Type B pancreatic cell (in vitro differentiated cells): ENCODE measurements around the gene SEMA4D. TPM values are rescaled to one million over a fixed set of nuclear protein-coding genes. Genes with fewer than 3 reads are reported as not detected.

ENCODE experiments used
- DNase-seq: peaks from one replicate; pipeline ENCODE4 v3.0.0; 2021; ENCODE audit warnings: mixed read lengths; ENCODE audit not compliant: unreplicated experiment; ENCODE audit errors: extremely low spot score
- H3K27ac Mint-ChIP-seq: 2 replicates; pipeline ENCODE4 v1.8.0; 2021; ENCODE audit warnings: mild to moderate bottlenecking, mixed read lengths
- H3K27me3 Mint-ChIP-seq: 2 replicates; pipeline ENCODE4 v1.8.0; 2021; ENCODE audit warnings: mixed read lengths
- H3K36me3 Mint-ChIP-seq: 2 replicates; pipeline ENCODE4 v1.8.0; 2021; ENCODE audit warnings: mixed read lengths
- H3K4me1 Mint-ChIP-seq: one replicate; pipeline ENCODE4 v1.8.0; 2021; ENCODE audit warnings: mixed read lengths; ENCODE audit not compliant: unreplicated experiment
- H3K4me3 Mint-ChIP-seq: 2 replicates; pipeline ENCODE4 v1.8.0; 2021; ENCODE audit warnings: mild to moderate bottlenecking, mixed read lengths
- H3K9me3 Mint-ChIP-seq: 2 replicates; pipeline ENCODE4 v1.8.0; 2021; ENCODE audit warnings: mixed read lengths
- total RNA-seq: library from RNA; stranded (reverse); gene quantifications from 2 replicates; pipeline ENCODE4 v1.2.1, GENCODE V29; 2021; ENCODE audit warnings: low replicate concordance
- TF ChIP-seq, protein P1 (sequence below): fragments of 200-600 bp; sonication (generic); conservative IDR thresholded peaks from 2 replicates; pipeline ENCODE4 v1.5.0; 2021; ENCODE audit warnings: antibody characterized with exemption, mild to moderate bottlenecking

Gene SEMA4D
- total RNA-seq, 1 donor from 2014 or later = 32.3 TPM

DNA sequence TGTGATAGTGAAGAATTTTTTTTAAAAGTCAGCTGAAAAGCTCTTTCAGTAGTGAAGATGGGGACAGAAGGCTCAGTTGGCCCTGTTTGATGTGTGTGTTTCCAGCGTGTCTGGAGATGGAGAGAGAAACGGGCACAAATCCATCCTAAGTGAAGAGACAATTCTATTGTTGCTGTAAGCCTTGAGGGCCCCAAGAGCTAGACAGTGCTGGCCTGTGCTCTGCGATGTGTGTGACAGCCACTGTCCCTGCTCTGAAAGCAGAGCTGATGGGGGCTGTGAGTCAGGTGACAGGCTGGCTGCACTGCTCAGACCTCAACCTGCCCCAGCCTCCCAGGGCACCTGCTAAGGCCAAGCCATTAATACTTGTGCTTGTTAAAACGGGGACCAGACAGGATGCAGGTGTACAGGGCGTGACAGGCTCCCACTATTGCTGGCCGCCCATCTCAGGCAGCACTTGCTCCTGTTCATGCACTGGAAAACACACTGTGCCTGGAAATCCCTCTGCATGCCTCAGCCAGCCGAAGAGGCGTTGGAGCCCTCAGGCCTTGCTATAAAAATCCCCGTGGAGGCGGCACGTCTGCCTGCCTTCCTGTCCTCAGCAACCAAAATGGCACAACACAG lies 44.6 kb upstream of the SEMA4D start:
- peaks cover 7% of the 10 kb centered on the region for H3K9me3 Mint-ChIP-seq
- H3K4me3 Mint-ChIP-seq = no peak overlapping the region
- no peaks in the 10 kb centered on the region for H3K27me3 Mint-ChIP-seq
- H3K4me1 Mint-ChIP-seq = no peaks in the 10 kb centered on the region
- H3K27ac Mint-ChIP-seq = no peak overlapping the region
- DNase-seq = no peak
- TF ChIP-seq, protein P1, sequence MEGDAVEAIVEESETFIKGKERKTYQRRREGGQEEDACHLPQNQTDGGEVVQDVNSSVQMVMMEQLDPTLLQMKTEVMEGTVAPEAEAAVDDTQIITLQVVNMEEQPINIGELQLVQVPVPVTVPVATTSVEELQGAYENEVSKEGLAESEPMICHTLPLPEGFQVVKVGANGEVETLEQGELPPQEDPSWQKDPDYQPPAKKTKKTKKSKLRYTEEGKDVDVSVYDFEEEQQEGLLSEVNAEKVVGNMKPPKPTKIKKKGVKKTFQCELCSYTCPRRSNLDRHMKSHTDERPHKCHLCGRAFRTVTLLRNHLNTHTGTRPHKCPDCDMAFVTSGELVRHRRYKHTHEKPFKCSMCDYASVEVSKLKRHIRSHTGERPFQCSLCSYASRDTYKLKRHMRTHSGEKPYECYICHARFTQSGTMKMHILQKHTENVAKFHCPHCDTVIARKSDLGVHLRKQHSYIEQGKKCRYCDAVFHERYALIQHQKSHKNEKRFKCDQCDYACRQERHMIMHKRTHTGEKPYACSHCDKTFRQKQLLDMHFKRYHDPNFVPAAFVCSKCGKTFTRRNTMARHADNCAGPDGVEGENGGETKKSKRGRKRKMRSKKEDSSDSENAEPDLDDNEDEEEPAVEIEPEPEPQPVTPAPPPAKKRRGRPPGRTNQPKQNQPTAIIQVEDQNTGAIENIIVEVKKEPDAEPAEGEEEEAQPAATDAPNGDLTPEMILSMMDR = no peak
- H3K36me3 Mint-ChIP-seq = no peaks in the 10 kb centered on the region

DNA sequence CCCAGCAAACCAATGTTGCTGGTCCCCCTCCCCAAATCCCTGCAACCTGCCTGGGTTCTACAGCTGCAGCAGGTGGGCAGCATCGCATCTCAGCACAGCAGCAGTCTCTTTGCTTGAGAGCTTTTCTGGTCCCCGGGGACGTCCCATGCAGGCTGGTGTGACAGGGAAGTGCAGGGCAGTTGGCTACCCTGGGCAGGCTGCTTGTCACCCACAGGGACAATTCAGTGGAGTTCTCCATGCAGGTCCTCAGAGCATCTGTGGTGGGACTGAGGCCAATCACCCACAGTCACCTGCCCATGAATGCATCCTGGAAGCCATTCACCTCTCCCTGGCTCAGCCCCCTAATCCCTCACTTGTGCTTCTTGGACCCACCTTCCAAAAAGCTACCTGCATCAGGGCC lies 43.9 kb upstream of the SEMA4D start:
- H3K27ac Mint-ChIP-seq = no peak overlapping the region
- H3K9me3 Mint-ChIP-seq = peaks cover 7% of the 10 kb centered on the region
- TF ChIP-seq, protein P1 = no peak
- H3K27me3 Mint-ChIP-seq = no peaks in the 10 kb centered on the region
- DNase-seq = no peak
- no peaks in the 10 kb centered on the region for H3K4me1 Mint-ChIP-seq
- no peak overlapping the region for H3K4me3 Mint-ChIP-seq
- no peaks in the 10 kb centered on the region for H3K36me3 Mint-ChIP-seq

DNA sequence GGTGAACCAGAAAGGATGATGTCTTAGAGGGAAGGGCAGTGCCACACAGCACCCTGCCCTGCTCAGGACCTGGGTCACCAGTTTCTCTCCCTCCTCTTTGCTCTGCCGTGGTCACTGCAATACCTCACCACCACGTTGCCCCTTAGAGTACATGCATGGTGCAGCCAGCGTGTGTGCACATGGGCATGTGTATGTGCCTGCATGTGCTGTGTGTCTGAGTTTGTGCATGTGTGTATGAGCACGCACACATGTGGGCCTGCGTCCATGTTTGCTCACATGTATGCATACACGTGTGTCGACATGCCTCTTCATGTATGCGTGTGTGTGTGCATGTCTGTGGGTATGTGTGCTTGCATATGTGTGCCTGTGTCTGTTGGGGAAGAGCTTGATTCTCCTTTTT lies 41.5 kb upstream of the SEMA4D start:
- Mint-ChIP-seq H3K4me3 (no peak overlapping the region), H3K27ac (no peak overlapping the region), H3K27me3 (no peaks in the 10 kb centered on the region), H3K36me3 (no peaks in the 10 kb centered on the region), H3K9me3 (no peaks in the 10 kb centered on the region), H3K4me1 (peaks cover 13% of the 10 kb centered on the region)
- no peak for DNase-seq
- TF ChIP-seq, protein P1 = no peak

DNA sequence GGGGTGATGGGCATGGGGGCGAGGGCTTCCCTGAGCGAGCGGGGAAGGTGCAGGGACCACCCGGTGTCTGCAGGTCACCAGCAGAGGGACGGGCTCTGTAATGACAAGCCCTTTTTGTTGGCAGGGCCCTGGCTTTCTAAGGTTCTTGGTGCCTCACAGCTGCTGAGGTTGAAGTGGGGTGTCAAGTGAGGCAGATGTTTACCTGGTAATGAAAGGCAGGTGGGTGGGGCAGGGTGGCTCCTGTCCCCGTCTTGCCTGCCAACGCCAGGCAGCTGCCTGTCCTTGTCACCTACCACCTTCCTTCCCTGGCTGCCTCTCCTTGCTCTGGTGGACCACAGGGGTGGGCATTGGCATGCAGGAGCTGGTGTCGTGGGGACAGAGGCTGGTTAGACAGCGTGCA lies 41.0 kb upstream of the SEMA4D start:
- Mint-ChIP-seq H3K27ac (no peak overlapping the region), H3K9me3 (no peaks in the 10 kb centered on the region), H3K27me3 (no peaks in the 10 kb centered on the region), H3K4me3 (no peak overlapping the region), H3K36me3 (no peaks in the 10 kb centered on the region), H3K4me1 (peaks cover 16% of the 10 kb centered on the region)
- TF ChIP-seq, protein P1 = no peak
- DNase-seq = no peak

DNA sequence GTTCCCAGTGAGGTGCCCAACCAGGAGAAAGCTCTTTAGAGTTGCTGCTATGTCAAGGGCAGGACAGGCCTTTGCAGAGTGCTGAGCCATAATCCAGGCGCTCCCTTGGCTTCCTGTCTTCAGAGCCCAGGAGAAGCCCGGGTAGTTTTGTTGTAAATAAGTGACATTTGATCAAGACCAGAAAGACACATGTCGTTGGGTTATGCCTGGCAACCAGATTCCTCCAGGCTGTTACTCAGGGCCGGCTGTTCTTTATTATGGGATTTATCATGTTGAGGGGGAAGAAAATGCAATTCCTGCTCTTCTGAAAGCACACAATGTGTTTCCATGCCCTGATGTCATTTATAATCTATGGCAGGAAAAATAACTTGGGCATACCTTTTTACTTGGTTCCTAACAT lies 39.3 kb upstream of the SEMA4D start:
- TF ChIP-seq, protein P1 = no peak
- Mint-ChIP-seq H3K4me1 (peaks cover 21% of the 10 kb centered on the region), H3K36me3 (no peaks in the 10 kb centered on the region), H3K4me3 (no peak overlapping the region), H3K27me3 (no peaks in the 10 kb centered on the region), H3K9me3 (no peaks in the 10 kb centered on the region), H3K27ac (no peak overlapping the region)
- DNase-seq = no peak

DNA sequence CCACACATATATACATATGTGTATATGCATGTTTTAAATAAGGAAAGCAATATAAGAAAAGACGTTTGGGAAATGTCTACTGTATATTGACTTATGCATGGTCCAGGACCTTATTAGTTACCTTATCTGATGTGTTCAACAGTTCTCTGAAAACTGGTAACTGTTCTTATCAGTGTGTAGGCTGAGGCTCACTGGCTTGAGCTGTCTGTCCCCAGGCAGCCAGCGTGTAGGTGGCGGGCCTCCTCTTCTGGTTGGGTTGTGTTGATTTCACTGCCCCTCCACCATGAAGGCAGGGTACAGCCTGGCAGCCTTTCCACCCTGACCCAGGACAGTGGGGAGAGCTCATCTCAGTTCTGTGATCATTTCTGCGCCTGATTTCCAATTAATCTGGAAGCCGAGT lies 38.7 kb upstream of the SEMA4D start:
- Mint-ChIP-seq H3K27me3 (no peaks in the 10 kb centered on the region), H3K4me1 (peaks cover 21% of the 10 kb centered on the region), H3K4me3 (no peak overlapping the region), H3K36me3 (no peaks in the 10 kb centered on the region), H3K9me3 (no peaks in the 10 kb centered on the region), H3K27ac (no peak overlapping the region)
- no peak for DNase-seq
- TF ChIP-seq, protein P1 = no peak
